ENCODE results near the gene IL1RAPL1. TPM values are rescaled to one million over a fixed set of nuclear protein-coding genes. Genes with fewer than 3 reads are reported as not detected.
"Not testable (repeated sequence)": the region's sequence is repeated elsewhere in the genome, so short reads cannot be mapped to it uniquely, and the experiment has no call there.

The IL1RAPL1 gene
- total and polyA plus RNA-seq, 2 experiments from 2014 or later: 0.18 to 0.49 TPM

GRCh38 chrX:28787206-28787605, 200.0 kb downstream of the IL1RAPL1 start:
- Histone ChIP-seq H3K9me2 (ENCODE audit: insufficient read depth) (no peaks in the 10 kb centered on the region), H3F3A (replicated peaks; ENCODE audit: low read depth) (no peaks in the 10 kb centered on the region), H4K20me1 (replicated peaks; ENCODE audit: insufficient read depth) (no peaks in the 10 kb centered on the region), H3K27me3 (ENCODE audit: insufficient read depth) (no peaks in the 10 kb centered on the region), H2AFZ (no peak overlapping the region), H3K4me2 (no peak overlapping the region), H3K4me3 (no peak overlapping the region), H3K36me3 (ENCODE audit: insufficient read depth) (no peaks in the 10 kb centered on the region), H3K79me2 (replicated peaks; ENCODE audit: insufficient read depth) (no peaks in the 10 kb centered on the region), H3K4me1 (ENCODE audit: insufficient read depth) (no peaks in the 10 kb centered on the region), H3K27ac (ENCODE audit: low read depth) (no peak overlapping the region)
- Mint-ChIP-seq H3K4me1 (no peaks in the 10 kb centered on the region), H3K36me3 (ENCODE audit: low read depth) (no peaks in the 10 kb centered on the region), H3K9me3 (no peaks in the 10 kb centered on the region), H3K27me3 (ENCODE audit: insufficient read depth, low read depth, poor library complexity) (no peaks in the 10 kb centered on the region), H3K27ac (no peak overlapping the region), H3K4me3 (no peak overlapping the region)
- TF ChIP-seq JUNB (IDR thresholded peaks at IDR 0.05; ENCODE audit: unreplicated experiment) (no peak), STAT1 (IDR thresholded peaks at IDR 0.05; ENCODE audit: unreplicated experiment) (no peak), NANOG (IDR thresholded peaks at IDR 0.05; ENCODE audit: borderline replicate concordance) (no peak), EZH2 (IDR thresholded peaks at IDR 0.05; ENCODE audit: low read depth, unreplicated experiment) (no peak), ZNF331 (CRISPR knock-in tag; IDR thresholded peaks at IDR 0.05; ENCODE audit: low read depth) (no peak), CTCF (conservative IDR thresholded peaks at IDR 0.05; ENCODE audit: low read depth in 2 of 2) (no peak)
- TF ChIP-seq, protein P1, sequence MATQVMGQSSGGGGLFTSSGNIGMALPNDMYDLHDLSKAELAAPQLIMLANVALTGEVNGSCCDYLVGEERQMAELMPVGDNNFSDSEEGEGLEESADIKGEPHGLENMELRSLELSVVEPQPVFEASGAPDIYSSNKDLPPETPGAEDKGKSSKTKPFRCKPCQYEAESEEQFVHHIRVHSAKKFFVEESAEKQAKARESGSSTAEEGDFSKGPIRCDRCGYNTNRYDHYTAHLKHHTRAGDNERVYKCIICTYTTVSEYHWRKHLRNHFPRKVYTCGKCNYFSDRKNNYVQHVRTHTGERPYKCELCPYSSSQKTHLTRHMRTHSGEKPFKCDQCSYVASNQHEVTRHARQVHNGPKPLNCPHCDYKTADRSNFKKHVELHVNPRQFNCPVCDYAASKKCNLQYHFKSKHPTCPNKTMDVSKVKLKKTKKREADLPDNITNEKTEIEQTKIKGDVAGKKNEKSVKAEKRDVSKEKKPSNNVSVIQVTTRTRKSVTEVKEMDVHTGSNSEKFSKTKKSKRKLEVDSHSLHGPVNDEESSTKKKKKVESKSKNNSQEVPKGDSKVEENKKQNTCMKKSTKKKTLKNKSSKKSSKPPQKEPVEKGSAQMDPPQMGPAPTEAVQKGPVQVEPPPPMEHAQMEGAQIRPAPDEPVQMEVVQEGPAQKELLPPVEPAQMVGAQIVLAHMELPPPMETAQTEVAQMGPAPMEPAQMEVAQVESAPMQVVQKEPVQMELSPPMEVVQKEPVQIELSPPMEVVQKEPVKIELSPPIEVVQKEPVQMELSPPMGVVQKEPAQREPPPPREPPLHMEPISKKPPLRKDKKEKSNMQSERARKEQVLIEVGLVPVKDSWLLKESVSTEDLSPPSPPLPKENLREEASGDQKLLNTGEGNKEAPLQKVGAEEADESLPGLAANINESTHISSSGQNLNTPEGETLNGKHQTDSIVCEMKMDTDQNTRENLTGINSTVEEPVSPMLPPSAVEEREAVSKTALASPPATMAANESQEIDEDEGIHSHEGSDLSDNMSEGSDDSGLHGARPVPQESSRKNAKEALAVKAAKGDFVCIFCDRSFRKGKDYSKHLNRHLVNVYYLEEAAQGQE (IDR thresholded peaks at IDR 0.05; ENCODE audit: unreplicated experiment): no peak
- TF ChIP-seq, protein P2, sequence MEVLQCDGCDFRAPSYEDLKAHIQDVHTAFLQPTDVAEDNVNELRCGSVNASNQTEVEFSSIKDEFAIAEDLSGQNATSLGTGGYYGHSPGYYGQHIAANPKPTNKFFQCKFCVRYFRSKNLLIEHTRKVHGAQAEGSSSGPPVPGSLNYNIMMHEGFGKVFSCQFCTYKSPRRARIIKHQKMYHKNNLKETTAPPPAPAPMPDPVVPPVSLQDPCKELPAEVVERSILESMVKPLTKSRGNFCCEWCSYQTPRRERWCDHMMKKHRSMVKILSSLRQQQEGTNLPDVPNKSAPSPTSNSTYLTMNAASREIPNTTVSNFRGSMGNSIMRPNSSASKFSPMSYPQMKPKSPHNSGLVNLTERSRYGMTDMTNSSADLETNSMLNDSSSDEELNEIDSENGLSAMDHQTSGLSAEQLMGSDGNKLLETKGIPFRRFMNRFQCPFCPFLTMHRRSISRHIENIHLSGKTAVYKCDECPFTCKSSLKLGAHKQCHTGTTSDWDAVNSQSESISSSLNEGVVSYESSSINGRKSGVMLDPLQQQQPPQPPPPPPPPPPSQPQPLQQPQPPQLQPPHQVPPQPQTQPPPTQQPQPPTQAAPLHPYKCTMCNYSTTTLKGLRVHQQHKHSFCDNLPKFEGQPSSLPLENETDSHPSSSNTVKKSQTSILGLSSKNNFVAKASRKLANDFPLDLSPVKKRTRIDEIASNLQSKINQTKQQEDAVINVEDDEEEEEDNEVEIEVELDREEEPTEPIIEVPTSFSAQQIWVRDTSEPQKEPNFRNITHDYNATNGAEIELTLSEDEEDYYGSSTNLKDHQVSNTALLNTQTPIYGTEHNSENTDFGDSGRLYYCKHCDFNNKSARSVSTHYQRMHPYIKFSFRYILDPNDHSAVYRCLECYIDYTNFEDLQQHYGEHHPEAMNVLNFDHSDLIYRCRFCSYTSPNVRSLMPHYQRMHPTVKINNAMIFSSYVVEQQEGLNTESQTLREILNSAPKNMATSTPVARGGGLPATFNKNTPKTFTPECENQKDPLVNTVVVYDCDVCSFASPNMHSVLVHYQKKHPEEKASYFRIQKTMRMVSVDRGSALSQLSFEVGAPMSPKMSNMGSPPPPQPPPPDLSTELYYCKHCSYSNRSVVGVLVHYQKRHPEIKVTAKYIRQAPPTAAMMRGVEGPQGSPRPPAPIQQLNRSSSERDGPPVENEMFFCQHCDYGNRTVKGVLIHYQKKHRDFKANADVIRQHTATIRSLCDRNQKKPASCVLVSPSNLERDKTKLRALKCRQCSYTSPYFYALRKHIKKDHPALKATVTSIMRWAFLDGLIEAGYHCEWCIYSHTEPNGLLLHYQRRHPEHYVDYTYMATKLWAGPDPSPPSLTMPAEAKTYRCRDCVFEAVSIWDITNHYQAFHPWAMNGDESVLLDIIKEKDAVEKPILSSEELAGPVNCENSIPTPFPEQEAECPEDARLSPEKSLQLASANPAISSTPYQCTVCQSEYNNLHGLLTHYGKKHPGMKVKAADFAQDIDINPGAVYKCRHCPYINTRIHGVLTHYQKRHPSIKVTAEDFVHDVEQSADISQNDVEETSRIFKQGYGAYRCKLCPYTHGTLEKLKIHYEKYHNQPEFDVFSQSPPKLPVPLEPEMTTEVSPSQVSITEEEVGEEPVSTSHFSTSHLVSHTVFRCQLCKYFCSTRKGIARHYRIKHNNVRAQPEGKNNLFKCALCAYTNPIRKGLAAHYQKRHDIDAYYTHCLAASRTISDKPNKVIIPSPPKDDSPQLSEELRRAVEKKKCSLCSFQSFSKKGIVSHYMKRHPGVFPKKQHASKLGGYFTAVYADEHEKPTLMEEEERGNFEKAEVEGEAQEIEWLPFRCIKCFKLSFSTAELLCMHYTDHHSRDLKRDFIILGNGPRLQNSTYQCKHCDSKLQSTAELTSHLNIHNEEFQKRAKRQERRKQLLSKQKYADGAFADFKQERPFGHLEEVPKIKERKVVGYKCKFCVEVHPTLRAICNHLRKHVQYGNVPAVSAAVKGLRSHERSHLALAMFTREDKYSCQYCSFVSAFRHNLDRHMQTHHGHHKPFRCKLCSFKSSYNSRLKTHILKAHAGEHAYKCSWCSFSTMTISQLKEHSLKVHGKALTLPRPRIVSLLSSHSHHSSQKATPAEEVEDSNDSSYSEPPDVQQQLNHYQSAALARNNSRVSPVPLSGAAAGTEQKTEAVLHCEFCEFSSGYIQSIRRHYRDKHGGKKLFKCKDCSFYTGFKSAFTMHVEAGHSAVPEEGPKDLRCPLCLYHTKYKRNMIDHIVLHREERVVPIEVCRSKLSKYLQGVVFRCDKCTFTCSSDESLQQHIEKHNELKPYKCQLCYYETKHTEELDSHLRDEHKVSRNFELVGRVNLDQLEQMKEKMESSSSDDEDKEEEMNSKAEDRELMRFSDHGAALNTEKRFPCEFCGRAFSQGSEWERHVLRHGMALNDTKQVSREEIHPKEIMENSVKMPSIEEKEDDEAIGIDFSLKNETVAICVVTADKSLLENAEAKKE (CRISPR knock-in tag; IDR thresholded peaks at IDR 0.05): no peak
- ATAC-seq: no peak
- DNase-seq (ENCODE audit: low spot score): no peak

- not testable (repeated sequence) for H3K4me1 Mint-ChIP-seq; H3K4me3 Mint-ChIP-seq; H3K4me3 ChIP-seq; H3K36me3 ChIP-seq (ENCODE audit: insufficient read depth); H3K36me3 Mint-ChIP-seq (ENCODE audit: low read depth); H3K79me2 ChIP-seq (replicated peaks; ENCODE audit: insufficient read depth); H3K27ac ChIP-seq (ENCODE audit: low read depth); H3K27me3 ChIP-seq (ENCODE audit: insufficient read depth); H3F3A ChIP-seq (replicated peaks; ENCODE audit: low read depth); H3K4me2 ChIP-seq; H3K9me2 ChIP-seq (ENCODE audit: insufficient read depth); H3K27me3 Mint-ChIP-seq (ENCODE audit: insufficient read depth, low read depth, poor library complexity); DNase-seq (ENCODE audit: low spot score); ATAC-seq; H4K20me1 ChIP-seq (replicated peaks; ENCODE audit: insufficient read depth); H3K4me1 ChIP-seq (ENCODE audit: insufficient read depth); H2AFZ ChIP-seq; H3K27ac Mint-ChIP-seq
- H3K9me3 Mint-ChIP-seq: peaks cover 13% of the 10 kb centered on the region
Observed at GRCh38 chrX:28800671-28801070, 213.4 kb downstream of the IL1RAPL1 start.

Measured in GM23338 (cell line).